H1 (cell line): ENCODE measurements around the gene EHHADH. TPM values are rescaled to one million over a fixed set of nuclear protein-coding genes. Genes with fewer than 3 reads are reported as not detected.

Experiments
- GTF2F1 ChIP-seq: IDR thresholded peaks from 2 replicates; pipeline ENCODE4 v1.6.1; 2012; ENCODE audit warnings: low read depth, low read length, improper control_type of control experiment, borderline replicate concordance
- HDAC6 ChIP-seq: IDR thresholded peaks from one replicate; pipeline ENCODE4 v1.7.1; 2012; ENCODE audit warnings: low read depth, mild to moderate bottlenecking, inconsistent platforms, low read length, moderate library complexity
- polyA plus RNA-seq, 7 experiments: library from polyadenylated mRNA; depleted of rRNA in 3 of 7; stranded (reverse) in 5 of 7; unstranded in 2 of 7; fragments of >200 nt in 5 of 7; fragments of 200-250 nt in 2 of 7; gene quantifications; 1 replicate in 5 of 7; 2 replicates in 1 of 7; 4 replicates in 1 of 7; pipeline versions ENCODE4 v1.2.1 to v1.2.3, GENCODE V29; 2011 to 2013; ENCODE audit warnings: missing spikeins in 2 of 7, mixed read lengths in 2 of 7
- total RNA-seq: library from RNA; stranded (reverse); fragmentation: NEBNext Ultra II Directional; extraction: Animal tissue kit (Norgen Biotek cat#: 25700); gene quantifications from 2 replicates; pipeline ENCODE4 v1.2.1, GENCODE V29; 2021
- TF ChIP-seq, protein P1 (sequence below): fragments of 300-600 bp; sonication (generic); IDR thresholded peaks from 2 replicates; pipeline ENCODE4 v1.7.1; 2012; ENCODE audit warnings: low read length, moderate library complexity, mild to moderate bottlenecking, inconsistent platforms; ENCODE audit not compliant: insufficient replicate concordance
- TF ChIP-seq, protein P2 (sequence below), 3 experiments: IDR thresholded peaks; 1 replicate in 2 of 3; 2 replicates in 1 of 3; pipeline versions ENCODE4 v1.5.1 to v1.6.1; 2011; ENCODE audit warnings: low read length in 3 of 3, mild to moderate bottlenecking in 3 of 3, inconsistent platforms in 2 of 3, low read depth in 1 of 3, moderate library complexity in 1 of 3; ENCODE audit not compliant: insufficient read depth in 1 of 3; ENCODE audit errors: control extremely low read depth in 1 of 3

Gene EHHADH
- total and polyA plus RNA-seq, 2 of the 8 experiments (the other 6 are each of a cell fraction or from before 2014, with no cell fraction given), result 1.4 to 3.5 TPM

DNA sequence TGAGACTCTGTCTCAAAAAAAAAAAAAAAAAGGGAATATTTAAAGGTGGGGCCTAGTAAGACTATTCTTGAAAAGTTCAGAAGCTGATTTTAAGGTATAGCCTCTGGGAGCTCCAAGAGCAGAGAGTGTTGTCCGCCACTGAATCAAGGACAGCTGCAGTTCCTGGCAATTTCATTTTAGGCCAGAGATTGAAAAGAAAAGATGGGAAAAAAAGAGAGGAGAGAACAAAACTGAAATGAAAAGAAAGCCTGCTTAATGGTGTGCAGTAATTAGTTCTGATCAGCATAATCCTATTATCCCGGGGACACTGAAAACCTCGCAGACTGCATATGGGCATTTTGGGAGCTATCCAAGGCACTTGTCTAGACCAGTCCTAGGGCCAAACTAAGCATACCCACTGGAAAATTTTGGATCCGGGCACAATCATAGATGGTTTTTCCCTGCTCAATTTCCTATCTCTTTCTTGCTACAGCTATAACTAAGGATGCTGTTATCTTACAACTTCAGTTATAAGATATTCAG lies 43.2 kb downstream of the EHHADH start (continued):
- TF ChIP-seq, protein P1, sequence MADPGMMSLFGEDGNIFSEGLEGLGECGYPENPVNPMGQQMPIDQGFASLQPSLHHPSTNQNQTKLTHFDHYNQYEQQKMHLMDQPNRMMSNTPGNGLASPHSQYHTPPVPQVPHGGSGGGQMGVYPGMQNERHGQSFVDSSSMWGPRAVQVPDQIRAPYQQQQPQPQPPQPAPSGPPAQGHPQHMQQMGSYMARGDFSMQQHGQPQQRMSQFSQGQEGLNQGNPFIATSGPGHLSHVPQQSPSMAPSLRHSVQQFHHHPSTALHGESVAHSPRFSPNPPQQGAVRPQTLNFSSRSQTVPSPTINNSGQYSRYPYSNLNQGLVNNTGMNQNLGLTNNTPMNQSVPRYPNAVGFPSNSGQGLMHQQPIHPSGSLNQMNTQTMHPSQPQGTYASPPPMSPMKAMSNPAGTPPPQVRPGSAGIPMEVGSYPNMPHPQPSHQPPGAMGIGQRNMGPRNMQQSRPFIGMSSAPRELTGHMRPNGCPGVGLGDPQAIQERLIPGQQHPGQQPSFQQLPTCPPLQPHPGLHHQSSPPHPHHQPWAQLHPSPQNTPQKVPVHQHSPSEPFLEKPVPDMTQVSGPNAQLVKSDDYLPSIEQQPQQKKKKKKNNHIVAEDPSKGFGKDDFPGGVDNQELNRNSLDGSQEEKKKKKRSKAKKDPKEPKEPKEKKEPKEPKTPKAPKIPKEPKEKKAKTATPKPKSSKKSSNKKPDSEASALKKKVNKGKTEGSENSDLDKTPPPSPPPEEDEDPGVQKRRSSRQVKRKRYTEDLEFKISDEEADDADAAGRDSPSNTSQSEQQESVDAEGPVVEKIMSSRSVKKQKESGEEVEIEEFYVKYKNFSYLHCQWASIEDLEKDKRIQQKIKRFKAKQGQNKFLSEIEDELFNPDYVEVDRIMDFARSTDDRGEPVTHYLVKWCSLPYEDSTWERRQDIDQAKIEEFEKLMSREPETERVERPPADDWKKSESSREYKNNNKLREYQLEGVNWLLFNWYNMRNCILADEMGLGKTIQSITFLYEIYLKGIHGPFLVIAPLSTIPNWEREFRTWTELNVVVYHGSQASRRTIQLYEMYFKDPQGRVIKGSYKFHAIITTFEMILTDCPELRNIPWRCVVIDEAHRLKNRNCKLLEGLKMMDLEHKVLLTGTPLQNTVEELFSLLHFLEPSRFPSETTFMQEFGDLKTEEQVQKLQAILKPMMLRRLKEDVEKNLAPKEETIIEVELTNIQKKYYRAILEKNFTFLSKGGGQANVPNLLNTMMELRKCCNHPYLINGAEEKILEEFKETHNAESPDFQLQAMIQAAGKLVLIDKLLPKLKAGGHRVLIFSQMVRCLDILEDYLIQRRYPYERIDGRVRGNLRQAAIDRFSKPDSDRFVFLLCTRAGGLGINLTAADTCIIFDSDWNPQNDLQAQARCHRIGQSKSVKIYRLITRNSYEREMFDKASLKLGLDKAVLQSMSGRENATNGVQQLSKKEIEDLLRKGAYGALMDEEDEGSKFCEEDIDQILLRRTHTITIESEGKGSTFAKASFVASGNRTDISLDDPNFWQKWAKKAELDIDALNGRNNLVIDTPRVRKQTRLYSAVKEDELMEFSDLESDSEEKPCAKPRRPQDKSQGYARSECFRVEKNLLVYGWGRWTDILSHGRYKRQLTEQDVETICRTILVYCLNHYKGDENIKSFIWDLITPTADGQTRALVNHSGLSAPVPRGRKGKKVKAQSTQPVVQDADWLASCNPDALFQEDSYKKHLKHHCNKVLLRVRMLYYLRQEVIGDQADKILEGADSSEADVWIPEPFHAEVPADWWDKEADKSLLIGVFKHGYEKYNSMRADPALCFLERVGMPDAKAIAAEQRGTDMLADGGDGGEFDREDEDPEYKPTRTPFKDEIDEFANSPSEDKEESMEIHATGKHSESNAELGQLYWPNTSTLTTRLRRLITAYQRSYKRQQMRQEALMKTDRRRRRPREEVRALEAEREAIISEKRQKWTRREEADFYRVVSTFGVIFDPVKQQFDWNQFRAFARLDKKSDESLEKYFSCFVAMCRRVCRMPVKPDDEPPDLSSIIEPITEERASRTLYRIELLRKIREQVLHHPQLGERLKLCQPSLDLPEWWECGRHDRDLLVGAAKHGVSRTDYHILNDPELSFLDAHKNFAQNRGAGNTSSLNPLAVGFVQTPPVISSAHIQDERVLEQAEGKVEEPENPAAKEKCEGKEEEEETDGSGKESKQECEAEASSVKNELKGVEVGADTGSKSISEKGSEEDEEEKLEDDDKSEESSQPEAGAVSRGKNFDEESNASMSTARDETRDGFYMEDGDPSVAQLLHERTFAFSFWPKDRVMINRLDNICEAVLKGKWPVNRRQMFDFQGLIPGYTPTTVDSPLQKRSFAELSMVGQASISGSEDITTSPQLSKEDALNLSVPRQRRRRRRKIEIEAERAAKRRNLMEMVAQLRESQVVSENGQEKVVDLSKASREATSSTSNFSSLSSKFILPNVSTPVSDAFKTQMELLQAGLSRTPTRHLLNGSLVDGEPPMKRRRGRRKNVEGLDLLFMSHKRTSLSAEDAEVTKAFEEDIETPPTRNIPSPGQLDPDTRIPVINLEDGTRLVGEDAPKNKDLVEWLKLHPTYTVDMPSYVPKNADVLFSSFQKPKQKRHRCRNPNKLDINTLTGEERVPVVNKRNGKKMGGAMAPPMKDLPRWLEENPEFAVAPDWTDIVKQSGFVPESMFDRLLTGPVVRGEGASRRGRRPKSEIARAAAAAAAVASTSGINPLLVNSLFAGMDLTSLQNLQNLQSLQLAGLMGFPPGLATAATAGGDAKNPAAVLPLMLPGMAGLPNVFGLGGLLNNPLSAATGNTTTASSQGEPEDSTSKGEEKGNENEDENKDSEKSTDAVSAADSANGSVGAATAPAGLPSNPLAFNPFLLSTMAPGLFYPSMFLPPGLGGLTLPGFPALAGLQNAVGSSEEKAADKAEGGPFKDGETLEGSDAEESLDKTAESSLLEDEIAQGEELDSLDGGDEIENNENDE, result no peak
- TF ChIP-seq HDAC6 (no peak), GTF2F1 (no peak)
- TF ChIP-seq, protein P2, sequence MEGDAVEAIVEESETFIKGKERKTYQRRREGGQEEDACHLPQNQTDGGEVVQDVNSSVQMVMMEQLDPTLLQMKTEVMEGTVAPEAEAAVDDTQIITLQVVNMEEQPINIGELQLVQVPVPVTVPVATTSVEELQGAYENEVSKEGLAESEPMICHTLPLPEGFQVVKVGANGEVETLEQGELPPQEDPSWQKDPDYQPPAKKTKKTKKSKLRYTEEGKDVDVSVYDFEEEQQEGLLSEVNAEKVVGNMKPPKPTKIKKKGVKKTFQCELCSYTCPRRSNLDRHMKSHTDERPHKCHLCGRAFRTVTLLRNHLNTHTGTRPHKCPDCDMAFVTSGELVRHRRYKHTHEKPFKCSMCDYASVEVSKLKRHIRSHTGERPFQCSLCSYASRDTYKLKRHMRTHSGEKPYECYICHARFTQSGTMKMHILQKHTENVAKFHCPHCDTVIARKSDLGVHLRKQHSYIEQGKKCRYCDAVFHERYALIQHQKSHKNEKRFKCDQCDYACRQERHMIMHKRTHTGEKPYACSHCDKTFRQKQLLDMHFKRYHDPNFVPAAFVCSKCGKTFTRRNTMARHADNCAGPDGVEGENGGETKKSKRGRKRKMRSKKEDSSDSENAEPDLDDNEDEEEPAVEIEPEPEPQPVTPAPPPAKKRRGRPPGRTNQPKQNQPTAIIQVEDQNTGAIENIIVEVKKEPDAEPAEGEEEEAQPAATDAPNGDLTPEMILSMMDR (IDR thresholded peaks at IDR 0.05; ENCODE audit: control extremely low read depth in 1 of 3, insufficient read depth in 1 of 3, low read depth in 1 of 3, low read length in 3 of 3), result no peak
